GM12891 (cell line): ENCODE data around the gene OTOG.

Experiments
- PAX5 ChIP-seq: IDR thresholded peaks from 2 replicates; pipeline ENCODE4 v1.6.1; 2011; ENCODE audit warnings: low read length, moderate library complexity, mild to moderate bottlenecking; ENCODE audit not compliant: insufficient read depth, severe bottlenecking
- POLR2A ChIP-seq: IDR thresholded peaks from 2 replicates; pipeline ENCODE4 v1.6.1; 2011; ENCODE audit warnings: low read depth, low read length, control low read depth
- POLR2AphosphoS5 ChIP-seq: IDR thresholded peaks from 2 replicates; pipeline ENCODE4 v1.6.1; 2011; ENCODE audit warnings: low read depth, low read length, control low read depth
- POU2F2 ChIP-seq: IDR thresholded peaks from 2 replicates; pipeline ENCODE4 v1.6.1; 2011; ENCODE audit warnings: low read depth, mild to moderate bottlenecking, control low read depth, low read length, moderate library complexity
- SPI1 ChIP-seq: IDR thresholded peaks from 2 replicates; pipeline ENCODE4 v1.6.1; 2011; ENCODE audit warnings: low read depth, low read length, control low read depth
- TAF1 ChIP-seq: IDR thresholded peaks from 2 replicates; pipeline ENCODE4 v1.6.1; 2011; ENCODE audit warnings: low read depth, low read length, control low read depth

- no peak for TF ChIP-seq POLR2A
- no peak for TF ChIP-seq POLR2AphosphoS5
- no peak for TF ChIP-seq TAF1
- no peak for TF ChIP-seq PAX5
- TF ChIP-seq SPI1: no peak
- TF ChIP-seq POU2F2: no peak
Observed at GRCh38 chr11:17581732-17582053, 34.6 kb downstream of the OTOG start.
